Measurements from ENCODE around the gene ZNF74. TPM values are rescaled to one million over a fixed set of nuclear protein-coding genes. Genes with fewer than 3 reads are reported as not detected.

Gene ZNF74
- total and polyA plus RNA-seq, 5 experiments from 2014 or later: 6.7 to 14.5 (median 10.7) TPM

DNA sequence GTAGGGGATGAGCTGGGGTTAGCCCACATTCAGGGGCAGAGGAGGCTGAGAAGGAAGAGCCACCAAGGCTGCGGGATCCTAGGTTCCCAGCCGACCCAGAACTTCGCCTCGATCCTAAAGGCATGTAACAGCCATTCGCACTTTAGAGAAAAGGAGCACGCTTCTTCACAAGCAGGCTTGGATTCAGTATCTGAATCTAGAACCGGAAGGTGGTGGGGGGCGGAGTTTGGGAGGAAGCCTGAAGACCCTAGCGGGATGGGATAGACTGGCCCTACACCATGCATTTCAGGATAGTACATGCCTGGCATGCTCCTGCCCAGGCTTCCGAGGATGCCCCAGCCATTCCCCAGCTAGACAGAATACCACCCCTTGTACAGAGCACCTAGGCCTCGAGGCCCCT is 39.2 kb downstream of the ZNF74 start:
- Mint-ChIP-seq H3K27me3 (peaks cover 25 to 66% (median 41%) of the 10 kb centered on the region in 5 donors), H3K27ac (peak overlapping the region in 1 of 10 donors; percentile 37), H3K4me1 (peaks cover 22 to 45% (median 35%) of the 10 kb centered on the region in 4 donors), H3K36me3 (peaks cover 0 to 2% (median 0%) of the 10 kb centered on the region in 3 donors), H3K4me3 (peak overlapping the region in 3 of 10 donors; percentile 9 to 58 (median 26)), H3K9me3 (no peaks in the 10 kb centered on the region)
- no peak for ATAC-seq
- POLR2A ChIA-PET: interaction anchor here (1.2 to 1.3 kb wide), 2 partner anchors 30 to 32 kb away, joined by 4 read pairs; no protein-coding TSS in a partner anchor
- no peak for DNase-seq

GRCh38 chr22:20433686-20434241 is 39.8 kb downstream of the ZNF74 start:
- Mint-ChIP-seq H3K27me3 (peaks cover 28 to 65% (median 44%) of the 10 kb centered on the region in 5 donors), H3K36me3 (peaks cover 0 to 2% (median 0%) of the 10 kb centered on the region in 3 donors), H3K4me3 (peak overlapping the region in 1 of 10 donors; percentile 33), H3K27ac (no peak overlapping the region), H3K4me1 (peaks cover 25 to 45% (median 38%) of the 10 kb centered on the region in 4 donors), H3K9me3 (no peaks in the 10 kb centered on the region)
- POLR2A ChIA-PET: interaction anchor here (1.2 kb wide), 1 partner anchor 29 kb away, joined by 4 read pairs; no protein-coding TSS in a partner anchor
- no peak for DNase-seq
- ATAC-seq: no peak

- Mint-ChIP-seq H3K4me1 (peaks cover 21 to 40% (median 34%) of the 10 kb centered on the region in 4 donors), H3K27ac (no peak overlapping the region), H3K4me3 (peak overlapping the region in 2 of 10 donors; percentile 3 to 33), H3K9me3 (no peaks in the 10 kb centered on the region), H3K27me3 (peaks cover 25 to 63% (median 40%) of the 10 kb centered on the region in 5 donors), H3K36me3 (peaks cover 0 to 2% (median 0%) of the 10 kb centered on the region in 3 donors)
- POLR2A ChIA-PET: no interaction called here
- DNase-seq (no peak), ATAC-seq (no peak)
These were observed 40.4 kb downstream of the ZNF74 start for GRCh38 chr22:20434264-20434751.

GRCh38 chr22:20434773-20435172 is 40.8 kb downstream of the ZNF74 start:
- POLR2A ChIA-PET: interaction anchor here (1.3 kb wide), 1 partner anchor 73 kb away, joined by 5 read pairs; the partner anchor contains the start of gene MED15
- peaks cover 25 to 63% (median 40%) of the 10 kb centered on the region in 5 donors for H3K27me3 Mint-ChIP-seq

DNA sequence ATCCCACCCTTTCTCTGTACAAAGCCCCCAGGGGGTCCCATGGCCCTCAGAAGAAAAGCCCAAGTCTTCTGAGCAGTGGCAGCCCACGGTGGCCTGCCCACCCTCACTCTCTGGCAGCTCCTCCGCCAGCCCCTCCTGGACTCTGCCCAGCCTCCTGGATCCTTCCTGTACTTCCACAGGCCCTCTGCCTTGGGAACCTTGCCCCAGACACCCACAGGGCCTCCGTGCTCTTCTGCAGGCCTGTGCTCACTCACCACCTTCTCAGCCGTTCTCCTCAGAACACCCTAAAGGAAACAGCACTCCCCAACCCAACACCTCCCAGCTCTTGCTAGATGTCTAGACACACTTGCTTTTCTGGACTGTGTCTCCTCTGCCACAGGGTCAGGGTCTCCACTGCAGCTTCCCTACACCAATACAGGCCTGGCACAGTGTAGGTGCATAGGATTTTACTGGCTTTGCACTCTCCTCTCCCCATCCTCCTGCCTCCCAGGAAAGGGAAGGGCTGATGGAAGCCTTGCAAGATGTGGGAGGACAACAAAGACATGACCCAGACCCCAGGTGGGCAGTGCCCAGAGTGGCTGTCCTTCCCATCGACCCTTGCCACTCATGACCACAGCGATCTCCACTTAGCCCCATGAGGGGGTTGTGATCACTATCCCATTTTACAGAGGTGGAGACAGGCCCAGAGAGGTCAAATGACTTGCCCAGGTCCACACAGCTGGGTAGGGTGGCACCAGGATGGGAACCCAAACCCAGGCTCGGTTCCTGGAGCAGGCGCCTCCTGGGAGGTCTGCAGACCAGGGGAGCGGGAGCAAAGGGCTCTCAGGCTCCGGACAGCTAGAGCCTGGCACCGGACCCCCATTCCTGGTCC is 41.7 kb downstream of the ZNF74 start:
- POLR2A ChIA-PET: interaction anchor here (1.3 kb wide), 1 partner anchor 73 kb away, joined by 5 read pairs; the partner anchor contains the start of gene MED15
- H3K27me3 Mint-ChIP-seq: peaks cover 25 to 59% (median 40%) of the 10 kb centered on the region in 5 donors
- H3K36me3 Mint-ChIP-seq: peaks cover 0 to 2% (median 0%) of the 10 kb centered on the region in 3 donors
- H3K27ac Mint-ChIP-seq: peak overlapping the region in 1 of 10 donors; percentile 31
- no peaks in the 10 kb centered on the region for H3K9me3 Mint-ChIP-seq
- H3K4me3 Mint-ChIP-seq: peak overlapping the region; percentile 8 to 61 (median 45)
- no peak for DNase-seq
- no peak for ATAC-seq
- H3K4me1 Mint-ChIP-seq: peaks cover 21 to 33% (median 30%) of the 10 kb centered on the region in 4 donors

More at GRCh38 chr22:20434773-20435172, 40.8 kb downstream of the ZNF74 start:
- Mint-ChIP-seq H3K9me3 (no peaks in the 10 kb centered on the region), H3K4me1 (peaks cover 21 to 40% (median 36%) of the 10 kb centered on the region in 4 donors), H3K4me3 (peak overlapping the region in 3 of 10 donors; percentile 3 to 21 (median 13)), H3K36me3 (peaks cover 0 to 2% (median 0%) of the 10 kb centered on the region in 3 donors), H3K27ac (peak overlapping the region in 1 of 10 donors; percentile 30)
- ATAC-seq: no peak
- no peak for DNase-seq

DNA sequence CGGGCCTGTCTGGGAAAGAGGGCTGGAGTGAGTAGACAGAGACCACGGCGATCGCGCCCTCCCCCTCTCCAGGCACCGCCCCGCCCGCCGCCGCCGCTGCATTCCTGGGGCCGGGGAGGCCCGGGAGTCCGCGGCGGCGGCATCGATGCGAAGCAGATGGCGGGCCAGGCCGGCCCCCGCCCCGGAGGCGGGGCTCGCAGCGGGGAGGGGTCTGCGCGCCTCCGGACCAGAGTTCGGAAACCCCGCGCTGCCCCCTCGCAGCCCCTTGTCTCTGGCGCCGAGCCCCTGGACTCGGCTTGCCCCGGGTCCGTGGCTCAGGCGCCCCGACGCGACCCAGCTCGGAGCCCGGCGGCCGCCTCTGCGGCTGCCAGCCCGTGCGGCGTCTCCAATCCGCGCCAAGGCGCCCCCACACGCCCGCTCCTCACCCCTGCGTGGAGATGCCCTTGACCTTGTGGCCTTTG is 42.4 kb downstream of the ZNF74 start:
- Mint-ChIP-seq H3K27me3 (peaks cover 25 to 57% (median 40%) of the 10 kb centered on the region in 5 donors), H3K9me3 (no peaks in the 10 kb centered on the region), H3K27ac (no peak overlapping the region), H3K4me3 (peak overlapping the region; percentile 77 to 90 (median 84)), H3K36me3 (peaks cover 0 to 2% (median 0%) of the 10 kb centered on the region in 3 donors), H3K4me1 (peaks cover 21 to 29% (median 27%) of the 10 kb centered on the region in 4 donors)
- POLR2A ChIA-PET: interaction anchor here (0.5 to 1.3 kb wide), 3 partner anchors 18 to 72 kb away, joined by 4 to 5 read pairs (median 5); partner anchors contain the start of gene MED15
- peak; percentile 35 to 50 for ATAC-seq
- DNase-seq: no peak

DNA sequence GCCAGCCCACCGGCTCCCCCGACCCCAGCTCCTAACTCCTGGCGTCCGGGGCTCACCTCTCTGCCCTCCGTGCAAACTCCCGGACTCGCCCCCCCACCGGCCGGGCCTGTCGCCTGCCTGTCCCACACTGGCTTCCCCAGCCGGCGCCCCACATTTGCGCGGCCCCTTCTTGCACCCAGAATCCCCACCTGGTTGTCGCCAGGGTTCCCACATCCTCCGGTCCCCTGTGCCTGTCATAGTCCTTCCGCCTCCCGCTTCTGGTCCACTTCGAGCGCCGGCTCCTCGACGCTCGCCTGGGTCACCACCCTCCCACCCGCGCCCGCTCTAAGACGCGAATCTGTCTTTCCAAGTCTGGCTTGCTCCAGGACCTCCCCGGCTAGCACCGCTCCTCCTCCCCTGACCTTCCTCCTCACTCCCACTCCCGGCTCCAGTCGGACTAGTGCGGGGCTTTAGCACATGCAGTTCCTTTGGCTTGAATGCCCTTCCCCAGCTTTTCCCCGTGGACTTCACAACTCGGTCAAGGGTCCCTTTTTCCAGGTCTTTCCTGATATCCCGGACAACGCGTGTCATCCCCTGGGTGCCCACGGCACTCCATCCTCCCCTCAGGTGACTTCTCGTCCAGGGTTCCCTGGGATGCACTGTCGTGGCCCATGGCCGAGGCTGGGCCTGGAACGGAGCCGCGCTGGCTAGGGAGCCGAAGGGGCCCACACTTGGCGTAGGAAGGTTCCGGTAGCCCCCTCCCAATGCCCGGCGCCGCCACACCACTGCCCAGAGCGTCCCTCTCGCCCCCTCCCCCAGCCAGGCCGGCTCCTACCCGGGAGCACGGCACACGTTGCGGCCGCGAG is 43.0 kb downstream of the ZNF74 start:
- H3K4me1 Mint-ChIP-seq: peaks cover 20 to 29% (median 26%) of the 10 kb centered on the region in 4 donors
- H3K27me3 Mint-ChIP-seq: peaks cover 25 to 52% (median 39%) of the 10 kb centered on the region in 5 donors
- DNase-seq (peak in 4 of 10 donors; percentile 20 to 53 (median 28)), ATAC-seq (peak; percentile 36 to 50)
- peak overlapping the region in 7 of 10 donors; percentile 16 to 83 (median 46) for H3K27ac Mint-ChIP-seq
- H3K4me3 Mint-ChIP-seq: peak overlapping the region; percentile 77 to 90 (median 84)
- POLR2A ChIA-PET: interaction anchor here (0.5 to 0.8 kb wide), 2 partner anchors 19 to 27 kb away, joined by 4 to 5 read pairs; no protein-coding TSS in a partner anchor
- peaks cover 0 to 2% (median 0%) of the 10 kb centered on the region in 3 donors for H3K36me3 Mint-ChIP-seq
- H3K9me3 Mint-ChIP-seq: no peaks in the 10 kb centered on the region

DNA sequence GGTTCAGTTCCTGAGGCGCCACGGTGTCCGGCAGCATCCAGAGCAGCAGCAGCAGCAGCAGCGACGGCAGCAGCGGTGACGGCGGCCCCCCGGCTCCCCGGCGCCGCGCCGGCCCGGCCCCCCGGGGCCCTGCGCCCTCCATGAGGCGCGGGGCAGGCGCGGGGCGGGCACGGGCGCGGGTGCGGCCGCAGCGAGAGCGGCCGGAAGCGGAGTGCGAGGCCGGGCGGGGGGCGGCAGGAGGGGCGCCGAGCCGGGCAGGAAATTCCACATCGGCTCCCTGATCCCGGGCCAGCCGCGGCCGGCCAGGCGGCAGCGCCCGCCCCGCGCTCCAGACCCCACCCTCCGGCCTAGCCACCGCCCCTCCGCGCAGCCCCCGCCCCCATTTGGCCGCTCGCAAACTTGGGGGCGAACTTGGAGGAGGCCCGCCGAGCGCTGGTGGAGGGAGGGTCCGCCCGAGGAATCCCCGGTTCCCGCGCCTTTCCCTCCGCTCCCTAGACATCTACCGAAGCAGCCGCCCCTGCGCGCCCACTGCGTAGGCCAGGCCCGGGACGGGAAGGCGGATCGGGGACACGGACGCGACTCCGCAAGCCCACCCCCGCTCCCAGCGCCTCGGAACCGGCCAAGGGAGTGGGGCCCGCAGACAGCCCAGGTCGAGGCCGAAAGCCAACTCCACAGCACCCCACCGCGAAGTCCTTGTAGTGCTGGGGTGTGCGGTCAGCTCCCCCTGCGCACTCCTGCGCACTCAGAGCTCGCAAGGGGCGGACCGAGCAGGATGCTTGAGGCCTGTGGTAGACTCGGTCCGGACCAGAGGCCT is 43.9 kb downstream of the ZNF74 start, which contains the start of gene SCARF2:
TSS of gene SCARF2 (minus strand) at position 213 of the 814 bp plus-strand sequence. CDS start at position 142, 71 bp downstream.
- peak; percentile 42 to 48 for ATAC-seq
- Mint-ChIP-seq H3K27me3 (peaks cover 25 to 44% (median 35%) of the 10 kb centered on the region in 5 donors), H3K9me3 (no peaks in the 10 kb centered on the region), H3K27ac (peak within 1 kb of the TSS in 7 of 10 donors; percentile 16 to 83 (median 46)), H3K4me1 (peaks cover 21 to 29% (median 22%) of the 10 kb centered on the region in 4 donors), H3K36me3 (peaks cover 0 to 6% (median 3%) of the 10 kb centered on the region in 3 donors), H3K4me3 (peak within 1 kb of the TSS; percentile 77 to 90 (median 84))
- peak in 1 of 10 donors; percentile 57 for DNase-seq
- POLR2A ChIA-PET: interaction anchor here (1.1 to 1.2 kb wide), 2 partner anchors 8 to 69 kb away, joined by 3 read pairs; partner anchors contain the start of gene MED15

GRCh38 chr22:20438427-20438677 is 44.4 kb downstream of the ZNF74 start:
- peaks cover 19 to 29% (median 22%) of the 10 kb centered on the region in 4 donors for H3K4me1 Mint-ChIP-seq
- H3K27ac Mint-ChIP-seq: peak overlapping the region in 2 of 10 donors; percentile 40 to 43
- peaks cover 0 to 11% (median 8%) of the 10 kb centered on the region in 3 donors for H3K36me3 Mint-ChIP-seq
- no peak for ATAC-seq
- POLR2A ChIA-PET: interaction anchor here (1.1 to 1.2 kb wide), 2 partner anchors 8 to 69 kb away, joined by 3 read pairs; partner anchors contain the start of gene MED15
- peaks cover 23 to 39% (median 32%) of the 10 kb centered on the region in 5 donors for H3K27me3 Mint-ChIP-seq
- H3K4me3 Mint-ChIP-seq: peak overlapping the region; percentile 5 to 82 (median 44)
- DNase-seq: no peak
- H3K9me3 Mint-ChIP-seq: no peaks in the 10 kb centered on the region

DNA sequence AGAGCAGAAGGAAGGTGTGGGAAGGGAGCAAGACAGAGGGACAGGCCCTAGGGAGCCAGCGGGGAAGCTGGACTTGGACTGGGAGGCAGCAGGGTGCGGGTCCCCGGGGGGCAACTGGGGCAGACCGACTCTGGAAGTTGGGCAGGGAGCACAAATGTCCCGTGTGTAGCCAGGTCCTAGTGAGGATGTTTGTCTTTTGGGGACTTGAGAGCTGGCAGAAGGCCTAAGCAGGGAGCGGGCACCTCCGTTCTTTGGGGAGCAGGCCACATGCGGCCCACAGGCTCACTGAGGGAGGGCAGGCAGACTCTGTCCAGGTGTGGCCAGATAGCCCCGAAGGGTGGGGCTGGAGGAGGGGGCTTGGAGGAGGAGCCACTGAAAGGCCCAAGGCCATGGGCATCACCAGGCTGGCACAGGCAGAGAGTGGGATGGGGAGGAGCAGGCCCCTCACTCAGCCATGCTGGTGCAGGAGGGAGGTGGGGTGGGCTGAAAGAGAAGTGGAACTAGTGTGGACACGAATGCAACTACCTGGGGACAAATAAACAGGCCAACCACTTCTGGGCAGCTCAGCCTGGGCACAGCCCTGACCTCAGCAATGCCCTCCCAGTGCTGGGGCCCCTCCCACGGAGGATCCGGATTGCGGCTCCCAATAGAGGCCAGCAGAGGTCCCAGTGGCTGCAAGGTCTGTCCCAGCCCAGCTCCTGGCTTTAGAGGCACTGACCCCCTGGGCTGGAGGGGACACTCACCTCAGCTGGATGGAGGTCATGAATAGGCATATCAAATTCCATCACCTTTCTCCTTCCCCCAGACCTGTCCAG is 44.9 kb downstream of the ZNF74 start:
- Mint-ChIP-seq H3K4me3 (peak overlapping the region; percentile 5 to 82 (median 44)), H3K27me3 (peaks cover 23 to 35% (median 31%) of the 10 kb centered on the region in 5 donors), H3K9me3 (no peaks in the 10 kb centered on the region), H3K36me3 (peaks cover 0 to 16% (median 8%) of the 10 kb centered on the region in 3 donors), H3K27ac (peak overlapping the region in 1 of 10 donors; percentile 40), H3K4me1 (peaks cover 19 to 29% (median 22%) of the 10 kb centered on the region in 4 donors)
- peak in 1 of 10 donors; percentile 54 for DNase-seq
- POLR2A ChIA-PET: interaction anchor here (1.1 to 1.2 kb wide), 2 partner anchors 9 to 68 kb away, joined by 3 read pairs; partner anchors contain the start of gene MED15
- no peak for ATAC-seq
